Measurements from ENCODE around the gene PROZ. TPM values are rescaled to one million over a fixed set of nuclear protein-coding genes. Genes with fewer than 3 reads are reported as not detected.

Gene PROZ
- polyA plus RNA-seq, 2 of the 4 experiments (the other 2 are of a cell fraction), result not detected

DNA sequence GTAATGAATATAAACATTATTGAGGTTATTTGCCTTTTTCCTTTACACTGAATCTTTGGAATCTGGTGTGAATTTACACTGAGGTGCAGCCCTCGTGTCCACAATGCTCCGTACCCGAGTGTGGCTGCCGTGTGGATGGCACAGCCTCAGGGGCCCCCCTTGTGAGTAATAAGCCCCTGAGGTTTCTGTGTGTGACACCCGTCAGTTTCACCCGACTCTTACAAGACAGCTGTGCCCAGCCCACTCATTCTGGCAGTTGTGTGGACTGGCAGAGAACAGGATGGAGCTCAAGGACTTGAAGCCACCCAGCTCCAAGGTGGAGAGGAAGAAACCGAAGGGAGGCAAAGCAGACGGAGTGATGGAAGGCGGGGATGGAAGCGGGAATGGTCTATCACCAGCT is 7.8 kb downstream of the PROZ start:
- DNase-seq (ENCODE audit: low read depth in 1 of 2, low spot score in 1 of 2), result no peak
- WGBS (ENCODE audit: missing lambda C conversion rate), result 87% methylated on average over 10 of the region's 10 CpGs
- no peak for FAIRE-seq

DNA sequence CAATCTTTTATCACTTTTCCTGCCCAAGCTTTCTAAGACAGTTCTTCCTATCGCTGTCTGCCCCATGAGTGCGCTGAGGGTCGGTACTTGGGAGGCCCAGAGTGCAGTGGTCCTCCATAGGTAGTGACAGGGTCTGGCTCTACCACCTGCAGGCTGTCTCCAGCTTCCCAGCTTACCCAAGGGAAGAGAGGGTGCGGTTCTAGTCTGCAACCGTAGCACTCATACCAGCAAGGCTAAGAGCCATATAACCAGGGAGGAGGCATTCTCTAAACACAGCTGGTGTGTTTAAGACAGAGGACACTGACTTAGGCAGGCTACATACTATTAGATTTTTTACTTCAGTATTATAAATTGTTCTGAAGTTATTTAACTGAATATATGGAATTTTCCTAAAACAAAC is 8.2 kb downstream of the PROZ start:
- H3K4me1 ChIP-seq, result no peaks in the 10 kb centered on the region
- no peak for ATAC-seq
- CTCF ChIA-PET, result interaction anchor here (0.7 kb wide), 1 partner anchor 10 kb away, joined by 3 read pairs; no protein-coding TSS in a partner anchor
- TF ChIP-seq CHD2 (IDR thresholded peaks at IDR 0.05; ENCODE audit: low read length, partially characterized antibody) (no peak), CHD4 (IDR thresholded peaks at IDR 0.05; ENCODE audit: borderline replicate concordance) (no peak), EHF (CRISPR knock-in tag; IDR thresholded peaks at IDR 0.05) (no peak), FOSL2 (IDR thresholded peaks at IDR 0.05) (no peak), FOSL2 (CRISPR knock-in tag; IDR thresholded peaks at IDR 0.05) (no peak), CEBPB (IDR thresholded peaks at IDR 0.05) (no peak), ZSCAN20 (CRISPR knock-in tag; IDR thresholded peaks at IDR 0.05) (no peak), CBX8 (IDR thresholded peaks at IDR 0.05) (no peak)
- TF ChIP-seq, protein P1, sequence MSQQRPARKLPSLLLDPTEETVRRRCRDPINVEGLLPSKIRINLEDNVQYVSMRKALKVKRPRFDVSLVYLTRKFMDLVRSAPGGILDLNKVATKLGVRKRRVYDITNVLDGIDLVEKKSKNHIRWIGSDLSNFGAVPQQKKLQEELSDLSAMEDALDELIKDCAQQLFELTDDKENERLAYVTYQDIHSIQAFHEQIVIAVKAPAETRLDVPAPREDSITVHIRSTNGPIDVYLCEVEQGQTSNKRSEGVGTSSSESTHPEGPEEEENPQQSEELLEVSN (IDR thresholded peaks at IDR 0.05; ENCODE audit: borderline replicate concordance, low read depth), result no peak
- 90% methylated on average over 5 of the region's 5 CpGs for WGBS (ENCODE audit: missing lambda C conversion rate)
- POLR2A ChIA-PET, result interaction anchor here (0.6 kb wide), 1 partner anchor 23 kb away, joined by 3 read pairs; no protein-coding TSS in a partner anchor
- H3K4me2 ChIP-seq, result no peak overlapping the region
- H3K27ac ChIP-seq, result no peak overlapping the region
- H3K9me3 ChIP-seq, result no peaks in the 10 kb centered on the region
- no peak for DNase-seq (ENCODE audit: low read depth in 1 of 2, low spot score in 1 of 2)
- no peak for FAIRE-seq
- no peak overlapping the region for H3K4me3 ChIP-seq

More for the DNA sequence above, 7.8 kb downstream of the PROZ start:
- Histone ChIP-seq H3K4me1 (no peaks in the 10 kb centered on the region), H3K27ac (no peak overlapping the region), H3K4me2 (no peak overlapping the region), H3K4me3 (no peak overlapping the region), H3K9me3 (no peaks in the 10 kb centered on the region)
- TF ChIP-seq HOXA7 (CRISPR knock-in tag; IDR thresholded peaks at IDR 0.05) (no peak), PHF8 (IDR thresholded peaks at IDR 0.05; ENCODE audit: borderline replicate concordance, low read depth) (no peak), EHF (CRISPR knock-in tag; IDR thresholded peaks at IDR 0.05) (no peak), RCOR1 (IDR thresholded peaks at IDR 0.05; ENCODE audit: low read depth, low read length) (no peak), CHD2 (IDR thresholded peaks at IDR 0.05; ENCODE audit: low read length, partially characterized antibody) (no peak), NPAS2 (CRISPR knock-in tag; IDR thresholded peaks at IDR 0.05; ENCODE audit: borderline replicate concordance) (no peak), EHMT2 (IDR thresholded peaks at IDR 0.05; ENCODE audit: low read depth) (no peak)
- TF ChIP-seq, protein P2, sequence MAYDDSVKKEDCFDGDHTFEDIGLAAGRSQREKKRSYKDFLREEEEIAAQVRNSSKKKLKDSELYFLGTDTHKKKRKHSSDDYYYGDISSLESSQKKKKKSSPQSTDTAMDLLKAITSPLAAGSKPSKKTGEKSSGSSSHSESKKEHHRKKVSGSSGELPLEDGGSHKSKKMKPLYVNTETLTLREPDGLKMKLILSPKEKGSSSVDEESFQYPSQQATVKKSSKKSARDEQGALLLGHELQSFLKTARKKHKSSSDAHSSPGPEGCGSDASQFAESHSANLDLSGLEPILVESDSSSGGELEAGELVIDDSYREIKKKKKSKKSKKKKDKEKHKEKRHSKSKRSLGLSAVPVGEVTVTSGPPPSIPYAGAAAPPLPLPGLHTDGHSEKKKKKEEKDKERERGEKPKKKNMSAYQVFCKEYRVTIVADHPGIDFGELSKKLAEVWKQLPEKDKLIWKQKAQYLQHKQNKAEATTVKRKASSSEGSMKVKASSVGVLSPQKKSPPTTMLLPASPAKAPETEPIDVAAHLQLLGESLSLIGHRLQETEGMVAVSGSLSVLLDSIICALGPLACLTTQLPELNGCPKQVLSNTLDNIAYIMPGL (CRISPR knock-in tag; IDR thresholded peaks at IDR 0.05; ENCODE audit: borderline replicate concordance), result no peak
- ATAC-seq, result no peak
- ChIA-PET CTCF (interaction anchor here (0.7 kb wide), 1 partner anchor 10 kb away, joined by 3 read pairs; no protein-coding TSS in a partner anchor), POLR2A (interaction anchor here (0.6 kb wide), 1 partner anchor 24 kb away, joined by 3 read pairs; no protein-coding TSS in a partner anchor)

DNA sequence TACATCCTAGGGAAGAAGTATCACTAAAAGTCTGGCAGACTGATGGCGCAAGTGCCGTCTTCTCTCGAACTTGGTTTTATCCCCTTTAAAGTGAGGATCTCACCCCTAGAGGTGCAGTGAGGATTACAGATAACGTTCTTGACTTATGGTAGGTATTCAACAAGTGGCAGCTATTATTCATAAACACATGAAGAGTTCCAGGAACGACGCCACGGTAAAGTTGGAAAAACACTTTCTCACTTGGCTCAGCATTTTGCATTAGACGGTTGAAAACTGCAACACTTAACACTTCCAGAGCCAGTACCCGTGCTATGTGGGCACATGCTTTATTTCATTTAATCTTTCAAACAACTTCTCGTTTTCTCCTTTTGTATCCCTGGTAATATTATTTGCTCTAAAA is 8.7 kb downstream of the PROZ start:
- Histone ChIP-seq H3K9me3 (no peaks in the 10 kb centered on the region), H3K4me3 (no peak overlapping the region), H3K4me1 (no peaks in the 10 kb centered on the region), H3K4me2 (no peak overlapping the region), H3K27ac (no peak overlapping the region)
- TF ChIP-seq HDAC2 (IDR thresholded peaks at IDR 0.05) (no peak), ZFP36 (IDR thresholded peaks at IDR 0.05; ENCODE audit: borderline replicate concordance, partially characterized antibody) (no peak), RARB (CRISPR knock-in tag; IDR thresholded peaks at IDR 0.05) (no peak), EHF (CRISPR knock-in tag; IDR thresholded peaks at IDR 0.05) (no peak), TFCP2L1 (CRISPR knock-in tag; IDR thresholded peaks at IDR 0.05) (no peak), CEBPB (IDR thresholded peaks at IDR 0.05) (no peak), JUN (IDR thresholded peaks at IDR 0.05) (no peak), MAZ (IDR thresholded peaks at IDR 0.05; ENCODE audit: borderline replicate concordance, low read depth, low read length) (no peak), POLR2A (IDR thresholded peaks at IDR 0.05; ENCODE audit: low read length) (no peak), RNF2 (IDR thresholded peaks at IDR 0.05; ENCODE audit: borderline replicate concordance, low read depth) (no peak), SMC3 (IDR thresholded peaks at IDR 0.05) (no peak), FOSB (CRISPR knock-in tag; IDR thresholded peaks at IDR 0.05) (no peak), EP300 (IDR thresholded peaks at IDR 0.05) (no peak), CHD2 (IDR thresholded peaks at IDR 0.05; ENCODE audit: low read length, partially characterized antibody) (no peak), PHF8 (IDR thresholded peaks at IDR 0.05; ENCODE audit: borderline replicate concordance, low read depth) (no peak)
- TF ChIP-seq, protein P3, sequence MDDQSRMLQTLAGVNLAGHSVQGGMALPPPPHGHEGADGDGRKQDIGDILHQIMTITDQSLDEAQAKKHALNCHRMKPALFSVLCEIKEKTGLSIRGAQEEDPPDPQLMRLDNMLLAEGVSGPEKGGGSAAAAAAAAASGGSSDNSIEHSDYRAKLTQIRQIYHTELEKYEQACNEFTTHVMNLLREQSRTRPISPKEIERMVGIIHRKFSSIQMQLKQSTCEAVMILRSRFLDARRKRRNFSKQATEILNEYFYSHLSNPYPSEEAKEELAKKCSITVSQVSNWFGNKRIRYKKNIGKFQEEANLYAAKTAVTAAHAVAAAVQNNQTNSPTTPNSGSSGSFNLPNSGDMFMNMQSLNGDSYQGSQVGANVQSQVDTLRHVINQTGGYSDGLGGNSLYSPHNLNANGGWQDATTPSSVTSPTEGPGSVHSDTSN (IDR thresholded peaks at IDR 0.05), result no peak
- TF ChIP-seq, protein P4, sequence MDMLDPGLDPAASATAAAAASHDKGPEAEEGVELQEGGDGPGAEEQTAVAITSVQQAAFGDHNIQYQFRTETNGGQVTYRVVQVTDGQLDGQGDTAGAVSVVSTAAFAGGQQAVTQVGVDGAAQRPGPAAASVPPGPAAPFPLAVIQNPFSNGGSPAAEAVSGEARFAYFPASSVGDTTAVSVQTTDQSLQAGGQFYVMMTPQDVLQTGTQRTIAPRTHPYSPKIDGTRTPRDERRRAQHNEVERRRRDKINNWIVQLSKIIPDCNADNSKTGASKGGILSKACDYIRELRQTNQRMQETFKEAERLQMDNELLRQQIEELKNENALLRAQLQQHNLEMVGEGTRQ (IDR thresholded peaks at IDR 0.05), result no peak
- TF ChIP-seq, protein P1 (IDR thresholded peaks at IDR 0.05; ENCODE audit: borderline replicate concordance, low read depth), result no peak
- FAIRE-seq, result no peak
- ChIA-PET CTCF (no interaction called here), POLR2A (no interaction called here)
- no peak for ATAC-seq
- no peak for DNase-seq (ENCODE audit: low read depth in 1 of 2, low spot score in 1 of 2)
- WGBS (ENCODE audit: missing lambda C conversion rate), result 95% methylated on average over 10 of the region's 10 CpGs
